GM23248 (cell line): ENCODE data around the gene CORO2B. TPM values are rescaled to one million over a fixed set of nuclear protein-coding genes. Genes with fewer than 3 reads are reported as not detected.
"Not testable (repeated sequence)": the region's sequence is repeated elsewhere in the genome, so short reads cannot be mapped to it uniquely, and the experiment has no call there.

ENCODE experiments used
- DNase-seq: peaks from one replicate; pipeline ENCODE4 v3.0.0-alpha.2; 2015
- H2AFZ ChIP-seq: fragments of 200-600 bp; sonication (generic); 2 replicates; pipeline ENCODE4 v1.6.1; 2016; ENCODE audit warnings: antibody characterized with exemption
- H3F3A ChIP-seq: fragments of 200-600 bp; sonication (generic); 2 replicates; pipeline ENCODE4 v1.6.1; 2016; ENCODE audit warnings: mild to moderate bottlenecking, antibody characterized with exemption, mixed run types; ENCODE audit not compliant: insufficient read depth
- H3K27ac ChIP-seq: fragments of 200-600 bp; sonication (generic); 2 replicates; pipeline ENCODE4 v1.5.1; 2016; ENCODE audit warnings: mild to moderate bottlenecking
- H3K27me3 ChIP-seq: fragments of 200-600 bp; sonication (generic); replicated peaks from 2 replicates; pipeline ENCODE4 v1.6.1; 2016; ENCODE audit warnings: mild to moderate bottlenecking; ENCODE audit not compliant: insufficient read depth
- H3K36me3 ChIP-seq: fragments of 200-600 bp; sonication (generic); 2 replicates; pipeline ENCODE4 v1.6.1; 2016; ENCODE audit warnings: low read depth, mild to moderate bottlenecking
- H3K4me1 ChIP-seq: fragments of 200-600 bp; sonication (generic); 2 replicates; pipeline ENCODE4 v1.6.1; 2016; ENCODE audit warnings: mild to moderate bottlenecking; ENCODE audit not compliant: insufficient read depth
- H3K4me2 ChIP-seq: fragments of 200-600 bp; sonication (generic); one replicate; pipeline ENCODE4 v1.6.1; 2016; ENCODE audit warnings: mild to moderate bottlenecking; ENCODE audit not compliant: unreplicated experiment
- H3K4me3 ChIP-seq: fragments of 200-600 bp; sonication (generic); 2 replicates; pipeline ENCODE4 v1.5.1; 2016; ENCODE audit warnings: mild to moderate bottlenecking
- H3K79me2 ChIP-seq: fragments of 200-600 bp; sonication (generic); 2 replicates; pipeline ENCODE4 v1.6.1; 2016; ENCODE audit warnings: mild to moderate bottlenecking; ENCODE audit not compliant: insufficient read depth
- H3K9ac ChIP-seq: fragments of 200-600 bp; sonication (generic); 2 replicates; pipeline ENCODE4 v1.6.1; 2016; ENCODE audit warnings: mild to moderate bottlenecking
- H3K9me2 ChIP-seq: fragments of 200-600 bp; sonication (generic); 2 replicates; pipeline ENCODE4 v1.6.1; 2016; ENCODE audit warnings: mixed run types, mild to moderate bottlenecking, moderate library complexity; ENCODE audit not compliant: insufficient read depth
- H3K9me3 ChIP-seq: fragments of 200-600 bp; sonication (generic); one replicate; pipeline ENCODE4 v1.6.1; 2017; ENCODE audit warnings: low read depth
- H4K20me1 ChIP-seq: fragments of 200-600 bp; sonication (generic); 2 replicates; pipeline ENCODE4 v1.6.0; 2016; ENCODE audit not compliant: insufficient read depth
- EZH2 ChIP-seq: fragments of 200-600 bp; sonication (generic); IDR thresholded peaks from 2 replicates; pipeline ENCODE4 v1.6.1; 2018; ENCODE audit warnings: antibody characterized with exemption, mild to moderate bottlenecking; ENCODE audit not compliant: insufficient read depth, poor library complexity, severe bottlenecking
- EZH2phosphoT487 ChIP-seq: fragments of 200-600 bp; sonication (generic); IDR thresholded peaks from 2 replicates; pipeline ENCODE4 v1.6.1; 2018; ENCODE audit warnings: antibody characterized with exemption, moderate library complexity, mild to moderate bottlenecking, low read depth; ENCODE audit not compliant: insufficient read depth
- WGBS, 2 experiments: methylation state at CpG; one replicate each; pipeline ENCODE4 v1.1.6; 2015 to 2017; ENCODE audit warnings: low lambda C conversion rate in 2 of 2, low coverage in 1 of 2; ENCODE audit errors: missing lambda C conversion rate in 2 of 2; 5-methylcytosine and 5-hydroxymethylcytosine counted together
- in situ Hi-C: fragments of 300-500 bp; cut with MboI; formaldehyde crosslinking; loops from 2 replicates; pipeline ENCODE4 v1.15.0; 2020
- polyA plus RNA-seq: library from polyadenylated mRNA; unstranded; fragments of >200 nt; fragmentation: Nextera tagmentation; extraction: Ambion mirVana; gene quantifications from 2 replicates; pipeline ENCODE4 v1.2.1, GENCODE V29; 2016
- total RNA-seq: library from RNA; depleted of rRNA; stranded (reverse); fragments of >200 nt; shearing (Covaris generic); gene quantifications from 2 replicates; pipeline ENCODE4 v1.2.3, GENCODE V29; 2014

The CORO2B gene
- total and polyA plus RNA-seq, 2 experiments from 2014 or later = 2.7 to 7.7 TPM

GRCh38 chr15:68602459-68603215, 23.8 kb downstream of the CORO2B start:
- no peaks in the 10 kb centered on the region for H4K20me1 ChIP-seq
- H3K4me2 ChIP-seq = no peak overlapping the region
- TF ChIP-seq EZH2 (no peak), EZH2phosphoT487 (no peak)
- H3K4me3 ChIP-seq = no peak overlapping the region
- H3K27ac ChIP-seq = no peak overlapping the region
- in situ Hi-C loops = no loop called here
- no peaks in the 10 kb centered on the region for H3K27me3 ChIP-seq
- peaks cover 24% of the 10 kb centered on the region for H3K79me2 ChIP-seq
- peaks cover 34% of the 10 kb centered on the region for H3K4me1 ChIP-seq
- H3K9ac ChIP-seq = no peak overlapping the region
- H3F3A ChIP-seq = peaks cover 7% of the 10 kb centered on the region; the same call in 1 of the 2 replicates
- WGBS, 2 experiments = 90 to 92% methylated on average over 11 of the region's 11 CpGs
- H2AFZ ChIP-seq = no peak overlapping the region
- H3K9me3 ChIP-seq = no peaks in the 10 kb centered on the region
- H3K36me3 ChIP-seq = no peaks in the 10 kb centered on the region
- DNase-seq = no peak
- no peaks in the 10 kb centered on the region for H3K9me2 ChIP-seq

GRCh38 chr15:68603216-68603595, 24.4 kb downstream of the CORO2B start:
- 92 to 94% methylated on average over 5 of the region's 5 CpGs for WGBS, 2 experiments
- peaks cover 24% of the 10 kb centered on the region for H3K79me2 ChIP-seq
- no peak for DNase-seq
- H3K9me3 ChIP-seq = no peaks in the 10 kb centered on the region
- no peaks in the 10 kb centered on the region for H3K36me3 ChIP-seq
- H3K9ac ChIP-seq = no peak overlapping the region
- H3K27me3 ChIP-seq = no peaks in the 10 kb centered on the region
- in situ Hi-C loops = no loop called here
- H2AFZ ChIP-seq = no peak overlapping the region
- H3K4me1 ChIP-seq = peaks cover 28% of the 10 kb centered on the region
- peaks cover 7% of the 10 kb centered on the region; the same call in 1 of the 2 replicates for H3F3A ChIP-seq
- no peak overlapping the region for H3K27ac ChIP-seq
- no peak overlapping the region for H3K4me3 ChIP-seq
- H3K9me2 ChIP-seq = no peaks in the 10 kb centered on the region
- H3K4me2 ChIP-seq = no peak overlapping the region
- no peaks in the 10 kb centered on the region for H4K20me1 ChIP-seq
- TF ChIP-seq EZH2phosphoT487 (no peak), EZH2 (no peak)

- Histone ChIP-seq H3K27me3 (no peaks in the 10 kb centered on the region), H4K20me1 (no peaks in the 10 kb centered on the region), H3K36me3 (no peaks in the 10 kb centered on the region), H3K27ac (no peak overlapping the region), H3K4me3 (no peak overlapping the region), H3K9ac (no peak overlapping the region), H3F3A (peaks cover 5% of the 10 kb centered on the region; the same call in 1 of the 2 replicates), H3K9me3 (no peaks in the 10 kb centered on the region), H3K79me2 (peaks cover 24% of the 10 kb centered on the region), H3K4me1 (peaks cover 21% of the 10 kb centered on the region), H3K4me2 (no peak overlapping the region), H3K9me2 (no peaks in the 10 kb centered on the region), H2AFZ (no peak overlapping the region)
- TF ChIP-seq EZH2 (no peak), EZH2phosphoT487 (no peak)
- in situ Hi-C loops = no loop called here
- DNase-seq = no peak
- WGBS, 2 experiments = 90 to 92% methylated on average over 9 of the region's 9 CpGs
Observed at GRCh38 chr15:68603951-68604350, 25.2 kb downstream of the CORO2B start.

- 75 to 80% methylated on average over 10 of the region's 10 CpGs for WGBS, 2 experiments
- H3K4me1 ChIP-seq = peaks cover 11% of the 10 kb centered on the region
- H3K4me3 ChIP-seq, H3K27me3 ChIP-seq, H2AFZ ChIP-seq, H3K27ac ChIP-seq, H3K9me3 ChIP-seq, H4K20me1 ChIP-seq, H3K9me2 ChIP-seq, H3K9ac ChIP-seq, H3K36me3 ChIP-seq, H3F3A ChIP-seq, H3K4me2 ChIP-seq, in situ Hi-C loops: not testable (repeated sequence)
- DNase-seq = peak; percentile 67
- peaks cover 24% of the 10 kb centered on the region for H3K79me2 ChIP-seq
Observed at GRCh38 chr15:68604840-68605478, 26.2 kb downstream of the CORO2B start.
